Kidney capillary endothelial cell (primary cell): Measurements from ENCODE around the gene RNF144B.
"Not testable (repeated sequence)": the region's sequence is repeated elsewhere in the genome, so short reads cannot be mapped to it uniquely, and the experiment has no call there.

ENCODE experiments used
- DNase-seq: peaks from one replicate; pipeline ENCODE4 v3.0.0-alpha.2; 2018; ENCODE audit warnings: low spot score

The RNF144B gene

DNA sequence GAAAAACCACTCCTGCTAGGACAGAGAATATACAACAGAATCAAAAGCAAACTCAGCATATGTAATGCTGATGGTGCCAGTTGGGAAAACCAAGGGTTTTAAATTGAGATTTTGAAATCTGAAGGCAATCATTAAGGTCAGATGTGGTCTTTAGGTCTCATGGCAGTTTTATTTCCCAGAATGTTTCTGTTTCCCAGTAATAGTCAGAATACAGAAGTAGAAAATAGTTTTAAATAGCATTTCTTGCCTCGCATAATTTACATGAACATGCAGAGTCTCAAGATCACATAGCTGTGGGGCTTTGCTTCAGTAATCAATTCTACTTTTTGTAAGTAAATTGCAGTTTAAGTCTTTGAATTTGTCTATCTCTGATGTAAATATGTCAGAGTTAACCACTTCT lies 58.1 kb downstream of the RNF144B start:
- DNase-seq = no peak

GRCh38 chr6:18446771-18447170 lies 59.6 kb downstream of the RNF144B start:
- no peak for DNase-seq

DNA sequence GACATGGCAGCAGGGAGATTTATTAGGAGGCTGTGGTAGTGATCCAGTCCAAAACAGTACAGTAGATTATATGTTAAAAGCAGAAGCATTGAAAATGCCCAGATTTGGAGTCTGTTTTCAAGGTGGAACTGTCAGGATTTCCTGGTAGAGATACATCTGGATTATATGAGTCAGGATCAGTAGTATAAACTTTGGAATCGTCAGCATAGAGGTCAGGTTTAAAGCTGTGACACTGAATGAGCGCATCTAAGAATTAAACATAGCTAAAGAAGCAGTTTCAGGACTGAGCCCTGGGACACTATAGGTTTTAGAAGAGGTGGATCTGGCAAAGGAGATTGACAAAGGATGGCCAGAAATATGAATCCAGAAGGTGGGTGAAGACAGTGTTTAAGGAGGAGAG lies 60.4 kb downstream of the RNF144B start:
- no peak for DNase-seq

DNA sequence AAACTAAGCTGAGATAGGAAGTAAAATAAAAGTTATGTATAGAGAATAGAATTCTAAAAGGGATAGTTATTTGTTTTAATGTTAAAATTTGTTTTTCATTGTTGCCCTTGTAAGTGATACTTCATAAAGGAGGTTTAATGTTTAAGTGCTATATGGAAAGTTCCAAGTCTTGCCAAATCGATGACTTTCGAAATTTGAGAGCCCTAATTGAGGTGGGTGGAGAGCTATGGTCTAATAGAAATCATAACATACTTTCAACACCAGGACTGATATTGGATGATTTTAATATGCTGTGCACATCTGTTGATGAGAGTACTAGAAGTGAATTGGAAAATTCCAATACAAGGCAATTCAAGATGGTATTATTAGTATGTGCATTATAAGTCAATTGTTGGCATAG lies 64.6 kb downstream of the RNF144B start:
- DNase-seq = no peak

GRCh38 chr6:18454446-18454845 lies 67.3 kb downstream of the RNF144B start:
- no peak for DNase-seq

DNA sequence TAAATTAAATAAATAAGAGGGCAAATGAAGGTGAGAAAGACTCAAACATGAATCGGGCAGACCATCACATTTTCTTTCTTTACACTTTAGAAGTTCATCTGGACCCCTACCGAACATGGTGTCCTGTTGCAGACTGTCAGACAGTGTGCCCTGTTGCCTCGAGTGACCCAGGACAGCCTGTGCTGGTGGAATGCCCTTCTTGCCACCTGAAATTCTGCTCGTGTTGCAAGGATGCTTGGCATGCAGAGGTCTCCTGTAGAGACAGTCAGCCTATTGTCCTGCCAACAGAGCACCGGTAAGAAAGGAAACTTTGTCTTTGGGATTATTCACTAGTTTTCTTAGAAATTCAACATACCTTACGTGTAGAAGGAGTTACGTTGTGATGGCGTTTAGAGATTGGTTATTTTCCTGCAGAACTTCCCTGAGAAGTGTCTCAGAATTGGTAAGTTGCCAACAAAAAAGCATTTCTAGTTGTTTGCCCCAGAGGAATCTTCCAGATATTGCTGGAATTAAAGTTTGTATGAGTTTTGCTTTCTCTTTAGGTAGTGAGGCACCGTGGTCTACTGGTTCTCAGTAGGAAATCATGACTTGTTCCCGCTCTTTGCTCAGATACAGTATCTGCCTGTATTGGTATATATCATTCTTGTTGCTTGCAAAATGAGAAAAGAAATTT lies 70.1 kb downstream of the RNF144B start:
- no peak for DNase-seq

- DNase-seq = not testable (repeated sequence)
Observed at GRCh38 chr6:18458086-18458485, 70.9 kb downstream of the RNF144B start.

DNA sequence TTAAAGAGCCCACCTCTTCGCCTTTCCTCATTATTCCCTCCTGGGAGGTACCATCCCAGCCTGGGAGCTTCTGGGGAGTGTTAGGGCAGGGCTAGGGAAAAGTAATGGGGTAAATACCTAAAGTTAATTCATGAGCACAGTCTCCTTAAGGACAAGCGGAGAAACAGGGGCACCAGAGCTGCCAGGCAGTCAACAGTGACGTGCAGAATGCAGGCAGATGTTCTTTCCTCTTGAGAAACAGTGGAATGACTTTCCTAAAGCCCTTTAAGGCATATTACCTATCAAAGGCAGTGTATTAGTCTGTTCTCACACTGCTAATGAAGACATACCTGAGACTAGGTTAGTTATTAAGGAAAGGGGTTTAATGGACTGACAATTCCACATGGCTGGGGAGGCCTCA lies 76.3 kb downstream of the RNF144B start:
- no peak for DNase-seq

DNA sequence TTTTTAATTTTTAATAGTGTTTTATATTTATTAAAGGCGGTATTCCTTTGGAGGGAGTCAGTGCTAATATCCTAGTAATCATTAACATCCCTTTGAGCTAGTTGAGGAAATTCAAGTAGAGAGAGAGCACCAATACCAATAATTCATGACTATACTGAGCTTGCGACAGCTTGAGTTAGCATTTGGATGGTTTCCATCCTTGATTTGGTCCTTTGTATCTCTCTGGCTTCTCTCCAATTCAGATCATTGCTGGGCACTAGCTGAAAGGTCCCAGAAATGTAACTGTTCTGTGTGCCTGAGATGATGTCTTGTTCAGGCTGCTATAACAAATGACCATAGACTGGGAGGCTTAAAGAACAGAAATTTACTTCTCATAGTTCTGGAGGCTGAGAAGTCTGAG lies 77.0 kb downstream of the RNF144B start:
- DNase-seq = no peak

GRCh38 chr6:18465410-18466154 lies 78.4 kb downstream of the RNF144B start:
- no peak for DNase-seq

DNA sequence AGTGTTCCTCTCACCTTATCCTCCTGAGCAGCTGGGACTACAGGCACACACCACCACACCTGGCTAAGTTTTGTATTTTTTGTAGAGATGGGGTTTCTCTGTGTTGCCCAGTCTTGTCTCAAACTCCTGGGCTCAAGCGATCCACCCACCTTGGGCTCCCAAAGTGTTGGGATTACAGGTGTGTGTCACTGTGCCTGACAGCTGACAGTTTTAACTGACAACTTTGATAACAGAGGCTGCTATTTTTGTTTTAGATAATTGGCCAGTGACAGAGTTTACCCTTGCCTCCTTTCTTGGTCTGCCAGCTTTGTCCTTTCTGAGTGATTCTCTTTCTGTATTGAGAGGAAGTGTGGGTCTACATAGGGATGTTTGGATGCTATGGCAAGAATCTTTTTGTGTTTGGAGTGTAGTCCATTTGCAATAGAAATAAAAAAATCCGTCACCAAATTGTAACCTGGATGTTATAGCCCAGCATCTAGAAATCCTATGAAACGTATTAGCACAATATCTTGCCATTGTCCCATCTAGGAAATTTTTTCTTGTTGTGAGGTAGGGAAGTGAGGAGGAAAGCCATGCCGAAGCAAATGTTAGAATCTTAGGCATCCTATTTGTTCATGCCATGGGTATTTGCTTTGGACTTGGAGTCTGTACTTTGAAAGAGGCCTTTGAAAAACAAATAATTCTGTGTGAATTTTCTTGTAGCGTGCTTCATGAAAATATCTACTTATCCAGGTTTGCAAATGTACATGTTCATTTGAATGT lies 80.8 kb downstream of the RNF144B start:
- no peak for DNase-seq

- no peak for DNase-seq
Observed at GRCh38 chr6:18468503-18468843, 81.3 kb downstream of the RNF144B start.

- no peak for DNase-seq
Observed at GRCh38 chr6:18469536-18469935, 82.4 kb downstream of the RNF144B start.

GRCh38 chr6:18471232-18471964 lies 84.2 kb downstream of the RNF144B start:
- DNase-seq = no peak

GRCh38 chr6:18472941-18473340 lies 85.8 kb downstream of the RNF144B start:
- no peak for DNase-seq

DNA sequence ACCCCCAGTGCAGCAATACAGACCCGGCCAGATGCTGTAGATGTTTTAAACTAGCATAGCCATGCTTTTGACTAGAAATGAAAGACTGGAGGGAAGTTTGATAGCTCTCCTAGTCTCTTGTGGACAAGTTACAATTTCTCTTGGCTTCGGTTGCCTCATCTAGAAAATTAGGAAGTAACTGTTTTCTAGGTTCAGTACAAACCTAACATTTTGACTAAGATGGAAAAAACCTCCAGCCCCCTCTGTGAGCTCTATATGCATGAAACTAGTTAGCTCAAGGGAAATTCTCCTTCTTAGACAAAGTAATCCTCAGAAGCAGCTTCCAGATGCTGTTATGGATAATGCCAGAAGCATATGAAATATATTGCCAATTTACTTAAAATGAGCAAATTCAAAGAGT lies 86.6 kb downstream of the RNF144B start:
- DNase-seq = no peak

GRCh38 chr6:18477301-18477941 lies 90.3 kb downstream of the RNF144B start:
- peak; percentile 16 for DNase-seq

DNA sequence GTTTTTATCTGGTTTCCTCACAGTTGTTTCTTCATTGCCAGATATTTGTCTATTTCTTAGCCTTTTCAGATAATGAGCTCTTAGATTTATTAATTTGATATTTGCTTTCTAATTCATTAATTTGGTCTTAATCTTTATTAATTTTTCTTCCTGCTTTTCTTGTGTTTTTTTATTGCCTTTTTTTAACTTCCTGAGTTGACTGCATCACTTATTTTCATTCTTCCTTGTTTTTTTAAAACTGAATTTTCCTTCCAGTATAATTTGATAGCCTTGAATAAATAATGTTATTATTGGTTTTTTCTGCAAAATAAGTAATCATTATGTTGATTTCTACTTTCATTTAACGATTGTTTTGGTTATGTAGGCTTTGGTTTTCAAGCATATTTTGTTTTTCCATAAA lies 91.5 kb downstream of the RNF144B start:
- DNase-seq = no peak

GRCh38 chr6:18481870-18482269 lies 94.7 kb downstream of the RNF144B start:
- DNase-seq = no peak

DNA sequence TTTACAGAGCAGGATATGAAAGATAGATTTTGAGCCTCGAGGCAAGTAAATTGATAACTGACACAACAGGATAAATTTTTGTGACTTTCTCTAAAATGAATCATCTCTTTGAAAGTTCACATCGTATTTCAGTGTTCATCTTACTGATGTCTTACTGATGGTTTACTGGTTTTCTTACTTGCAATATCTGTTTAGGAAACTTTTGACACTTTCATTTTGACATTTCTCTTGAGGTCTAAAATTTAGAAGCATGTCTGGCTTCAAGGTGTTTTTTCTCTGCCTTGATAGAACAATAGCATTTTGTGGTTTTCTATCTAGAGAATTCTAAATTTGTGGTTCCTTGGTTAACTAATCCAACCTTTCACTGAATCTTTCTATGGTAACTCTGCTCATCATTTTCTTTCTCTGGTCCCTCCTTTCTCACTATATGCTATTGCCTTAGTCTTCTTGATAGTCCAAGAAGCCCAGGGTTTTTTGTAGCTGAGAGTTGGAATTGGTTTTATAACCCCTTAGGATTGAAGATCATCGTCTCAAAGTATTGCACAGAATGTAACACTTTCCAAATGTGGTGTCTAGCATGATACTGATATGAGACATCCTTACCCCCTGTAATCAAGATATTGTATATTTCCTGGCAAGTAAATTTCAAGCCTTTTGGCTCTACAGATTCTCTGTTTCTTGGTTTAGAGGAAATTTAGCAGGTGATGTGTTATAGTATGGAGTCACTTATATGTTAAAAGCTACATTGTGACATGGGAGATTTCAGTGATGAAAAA lies 98.7 kb downstream of the RNF144B start:
- DNase-seq = no peak

DNA sequence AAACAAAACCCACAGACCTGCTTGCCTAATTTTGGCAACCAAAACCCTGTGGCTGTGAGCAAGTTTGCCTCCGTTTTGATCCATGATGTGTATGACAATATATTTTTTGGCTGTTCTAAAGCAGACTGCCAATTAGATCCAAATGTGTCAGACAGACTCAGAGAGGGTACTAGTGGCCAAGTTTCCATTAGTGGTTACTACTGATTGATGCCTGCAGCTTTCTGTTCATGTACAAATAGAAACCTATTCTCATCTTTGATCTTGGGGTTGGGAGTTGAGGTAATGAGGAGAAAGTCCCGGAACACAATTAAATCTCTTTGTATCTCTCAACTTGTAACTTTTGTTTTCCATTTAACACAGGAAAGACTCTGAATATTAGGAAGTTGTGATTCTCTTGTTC lies 100.9 kb downstream of the RNF144B start:
- DNase-seq = no peak
